Measurements from ENCODE around the gene IZUMO2. TPM values are rescaled to one million over a fixed set of nuclear protein-coding genes. Genes with fewer than 3 reads are reported as not detected.

The IZUMO2 gene
- total and polyA plus RNA-seq, 2 experiments from 2014 or later: not detected

DNA sequence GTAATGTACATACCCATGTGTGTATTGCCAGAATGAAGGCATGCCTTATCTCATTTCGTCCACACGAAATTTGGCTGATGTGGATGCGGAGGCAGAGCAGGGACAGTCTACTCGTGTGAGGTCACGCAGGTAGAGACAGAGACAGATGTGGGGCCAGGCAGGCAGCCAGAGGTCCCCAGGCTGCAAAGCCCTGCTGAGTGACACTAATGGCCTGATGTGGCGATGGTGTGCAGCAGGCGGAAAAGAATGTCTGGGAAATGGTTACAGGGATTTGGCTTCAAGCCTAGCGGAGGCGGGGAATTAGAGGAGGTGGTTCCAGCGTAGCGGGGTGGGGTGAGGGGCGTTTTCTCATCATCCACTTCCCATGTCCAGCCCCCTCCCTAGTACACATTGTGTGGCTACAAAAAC is 4.2 kb upstream of the IZUMO2 start:
- H3K9me3 ChIP-seq (ENCODE audit: low read depth): no peaks in the 10 kb centered on the region
- H3K36me3 ChIP-seq: no peaks in the 10 kb centered on the region
- no peaks in the 10 kb centered on the region for H3K4me1 ChIP-seq (ENCODE audit: low read depth)
- no peaks in the 10 kb centered on the region for H3K27me3 ChIP-seq
- H3K27ac ChIP-seq: no peak overlapping the region
- TF ChIP-seq, protein P1, sequence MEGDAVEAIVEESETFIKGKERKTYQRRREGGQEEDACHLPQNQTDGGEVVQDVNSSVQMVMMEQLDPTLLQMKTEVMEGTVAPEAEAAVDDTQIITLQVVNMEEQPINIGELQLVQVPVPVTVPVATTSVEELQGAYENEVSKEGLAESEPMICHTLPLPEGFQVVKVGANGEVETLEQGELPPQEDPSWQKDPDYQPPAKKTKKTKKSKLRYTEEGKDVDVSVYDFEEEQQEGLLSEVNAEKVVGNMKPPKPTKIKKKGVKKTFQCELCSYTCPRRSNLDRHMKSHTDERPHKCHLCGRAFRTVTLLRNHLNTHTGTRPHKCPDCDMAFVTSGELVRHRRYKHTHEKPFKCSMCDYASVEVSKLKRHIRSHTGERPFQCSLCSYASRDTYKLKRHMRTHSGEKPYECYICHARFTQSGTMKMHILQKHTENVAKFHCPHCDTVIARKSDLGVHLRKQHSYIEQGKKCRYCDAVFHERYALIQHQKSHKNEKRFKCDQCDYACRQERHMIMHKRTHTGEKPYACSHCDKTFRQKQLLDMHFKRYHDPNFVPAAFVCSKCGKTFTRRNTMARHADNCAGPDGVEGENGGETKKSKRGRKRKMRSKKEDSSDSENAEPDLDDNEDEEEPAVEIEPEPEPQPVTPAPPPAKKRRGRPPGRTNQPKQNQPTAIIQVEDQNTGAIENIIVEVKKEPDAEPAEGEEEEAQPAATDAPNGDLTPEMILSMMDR (IDR thresholded peaks at IDR 0.05; ENCODE audit: low read depth, low read length): no peak
- H3K4me3 ChIP-seq: no peak overlapping the region
- no peak for DNase-seq (ENCODE audit: low read depth in 1 of 2, low spot score in 1 of 2)

DNA sequence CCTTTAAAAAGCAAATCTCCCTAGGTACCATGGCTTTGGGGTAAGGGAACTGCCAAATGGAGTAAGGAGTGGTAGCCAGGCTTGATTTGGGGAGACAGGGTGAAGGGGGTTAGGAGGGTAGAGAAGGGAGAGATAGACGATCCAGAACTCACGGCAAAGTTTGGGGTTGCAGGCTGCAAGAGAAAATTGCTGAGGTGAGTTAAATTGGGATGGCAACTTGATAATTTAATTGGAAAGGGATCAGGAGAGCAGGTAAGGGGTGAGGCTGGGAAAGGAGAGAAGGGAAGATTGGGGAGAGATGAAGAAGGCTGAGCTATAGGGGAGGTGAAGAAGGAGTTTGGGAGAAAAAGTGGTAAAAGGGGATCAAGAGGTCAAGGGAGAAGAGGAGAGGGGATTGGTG is 4.0 kb downstream of the IZUMO2 start:
- Histone ChIP-seq H3K27ac (no peak overlapping the region), H3K9me3 (ENCODE audit: low read depth) (no peaks in the 10 kb centered on the region), H3K36me3 (no peaks in the 10 kb centered on the region), H3K27me3 (no peaks in the 10 kb centered on the region), H3K4me3 (no peak overlapping the region), H3K4me1 (ENCODE audit: low read depth) (no peaks in the 10 kb centered on the region)
- TF ChIP-seq, protein P1 (IDR thresholded peaks at IDR 0.05; ENCODE audit: low read depth, low read length): no peak
- DNase-seq (ENCODE audit: low read depth in 1 of 2, low spot score in 1 of 2): no peak

DNA sequence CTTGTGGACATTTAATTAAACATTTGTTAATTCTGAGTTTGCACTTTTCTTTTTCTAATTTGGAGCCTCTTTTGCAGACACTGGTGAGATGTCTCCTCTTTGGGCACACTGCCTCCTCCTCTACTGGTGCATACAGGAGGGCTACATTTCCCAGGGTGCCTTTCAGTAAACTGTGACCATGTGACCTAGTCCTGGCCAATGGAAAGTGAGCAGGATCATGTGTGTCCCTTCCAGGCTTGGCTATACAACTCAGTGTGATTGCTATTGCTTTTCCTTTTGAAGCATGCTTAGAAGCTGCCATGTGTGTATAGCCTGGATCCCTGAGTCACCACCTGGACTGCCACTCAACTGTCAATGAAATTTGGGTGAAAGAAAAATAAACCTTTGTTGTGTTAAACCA is 4.5 kb downstream of the IZUMO2 start:
- Histone ChIP-seq H3K4me1 (ENCODE audit: low read depth) (no peaks in the 10 kb centered on the region), H3K27ac (no peak overlapping the region), H3K27me3 (no peaks in the 10 kb centered on the region), H3K9me3 (ENCODE audit: low read depth) (no peaks in the 10 kb centered on the region), H3K36me3 (no peaks in the 10 kb centered on the region), H3K4me3 (no peak overlapping the region)
- DNase-seq (ENCODE audit: low read depth in 1 of 2, low spot score in 1 of 2): no peak
- TF ChIP-seq, protein P1 (IDR thresholded peaks at IDR 0.05; ENCODE audit: low read depth, low read length): no peak

DNA sequence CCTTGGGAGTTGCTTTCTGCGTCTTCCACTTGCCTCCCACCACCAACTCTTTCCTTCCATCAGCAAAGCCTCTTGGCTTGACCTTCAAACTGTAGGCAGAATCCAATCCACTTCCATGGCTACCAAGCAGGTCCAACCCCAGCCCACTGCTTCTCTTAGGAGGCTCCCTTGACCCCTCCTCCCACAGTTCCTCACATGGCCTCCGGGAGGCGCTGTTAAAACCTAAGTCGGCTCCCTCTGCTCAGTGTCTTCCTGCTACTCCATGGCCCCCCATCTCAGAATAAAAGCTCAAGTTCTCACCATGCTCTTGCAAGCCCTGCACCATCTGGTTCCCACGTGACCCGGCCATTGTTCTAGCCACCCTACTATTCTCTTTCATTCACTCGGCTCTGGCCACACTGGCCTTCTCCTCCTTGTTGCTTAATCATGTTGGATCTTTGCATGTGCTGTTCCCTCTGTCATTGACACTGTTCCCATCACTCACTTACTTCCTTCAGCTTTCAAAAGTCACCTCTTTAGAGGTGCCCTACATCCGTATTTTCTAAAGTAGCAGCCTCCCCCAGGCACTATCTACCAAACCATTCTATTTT is 7.5 kb downstream of the IZUMO2 start:
- Histone ChIP-seq H3K36me3 (no peaks in the 10 kb centered on the region), H3K4me1 (ENCODE audit: low read depth) (no peaks in the 10 kb centered on the region), H3K27me3 (no peaks in the 10 kb centered on the region), H3K27ac (no peak overlapping the region), H3K4me3 (no peak overlapping the region), H3K9me3 (ENCODE audit: low read depth) (no peaks in the 10 kb centered on the region)
- TF ChIP-seq, protein P1 (IDR thresholded peaks at IDR 0.05; ENCODE audit: low read depth, low read length): no peak
- DNase-seq (ENCODE audit: low read depth in 1 of 2, low spot score in 1 of 2): no peak

DNA sequence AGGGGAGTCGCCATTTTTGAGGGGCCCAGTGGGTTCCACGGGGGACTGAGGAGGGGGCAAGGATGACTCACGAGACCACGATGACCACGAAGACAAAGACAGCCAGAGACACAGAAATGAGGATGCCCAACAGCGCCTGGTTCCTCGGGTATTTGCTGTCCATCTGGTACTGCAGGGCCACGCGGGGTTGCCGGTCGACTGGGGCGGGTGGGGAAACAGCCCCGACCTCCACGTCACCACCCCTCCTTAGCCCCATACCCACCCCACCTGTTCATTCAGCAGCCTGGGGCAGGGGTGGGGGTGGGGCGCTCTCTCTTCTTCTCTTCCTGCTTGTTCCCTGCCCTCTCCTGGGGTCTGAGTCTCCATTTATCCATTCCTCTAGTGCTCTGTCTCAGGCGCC is 8.6 kb downstream of the IZUMO2 start:
- H3K27ac ChIP-seq: no peak overlapping the region
- no peaks in the 10 kb centered on the region for H3K36me3 ChIP-seq
- no peaks in the 10 kb centered on the region for H3K4me1 ChIP-seq (ENCODE audit: low read depth)
- no peak for DNase-seq (ENCODE audit: low read depth in 1 of 2, low spot score in 1 of 2)
- no peaks in the 10 kb centered on the region for H3K27me3 ChIP-seq
- H3K9me3 ChIP-seq (ENCODE audit: low read depth): no peaks in the 10 kb centered on the region
- H3K4me3 ChIP-seq: no peak overlapping the region
- TF ChIP-seq, protein P1 (IDR thresholded peaks at IDR 0.05; ENCODE audit: low read depth, low read length): no peak
